ENCODE measurements around the gene SERPINB13.
"Not testable (repeated sequence)": the region's sequence is repeated elsewhere in the genome, so short reads cannot be mapped to it uniquely, and the experiment has no call there.

The SERPINB13 gene

GRCh38 chr18:63590966-63591695 is 4.0 kb downstream of the SERPINB13 start:
- no peak for DNase-seq

- no peak for DNase-seq
Measured at GRCh38 chr18:63591725-63592124, 4.6 kb downstream of the SERPINB13 start.

GRCh38 chr18:63592471-63592870 is 5.3 kb downstream of the SERPINB13 start:
- no peak for DNase-seq

- DNase-seq = no peak
Measured at GRCh38 chr18:63596964-63597363, 9.8 kb downstream of the SERPINB13 start.

- DNase-seq = no peak
Measured at GRCh38 chr18:63603355-63603754, 16.2 kb downstream of the SERPINB13 start.

GRCh38 chr18:63603772-63604171 is 16.6 kb downstream of the SERPINB13 start:
- DNase-seq = no peak

GRCh38 chr18:63604791-63605567 is 17.8 kb downstream of the SERPINB13 start:
- DNase-seq = no peak

- no peak for DNase-seq
Measured at GRCh38 chr18:63606526-63606925, 19.4 kb downstream of the SERPINB13 start.

GRCh38 chr18:63613420-63613819 is 26.3 kb downstream of the SERPINB13 start:
- DNase-seq = no peak

GRCh38 chr18:63617049-63617914 is 30.1 kb downstream of the SERPINB13 start:
- DNase-seq = no peak

- no peak for DNase-seq
Measured at GRCh38 chr18:63617915-63618234, 30.7 kb downstream of the SERPINB13 start.

- DNase-seq = peak in 1 of 14 donors; percentile 0
Measured at GRCh38 chr18:63619661-63620060, 32.5 kb downstream of the SERPINB13 start.

- DNase-seq = no peak
Measured at GRCh38 chr18:63624863-63625262, 37.7 kb downstream of the SERPINB13 start.

GRCh38 chr18:63626431-63626830 is 39.3 kb downstream of the SERPINB13 start:
- no peak for DNase-seq

GRCh38 chr18:63627819-63628218 is 40.7 kb downstream of the SERPINB13 start:
- no peak for DNase-seq

- no peak for DNase-seq
Measured at GRCh38 chr18:63637703-63638102, 50.6 kb downstream of the SERPINB13 start.

GRCh38 chr18:63641157-63641680 is 54.1 kb downstream of the SERPINB13 start:
- DNase-seq = not testable (repeated sequence)

GRCh38 chr18:63642668-63643356 is 55.7 kb downstream of the SERPINB13 start:
- not testable (repeated sequence) for DNase-seq

- DNase-seq = not testable (repeated sequence)
Measured at GRCh38 chr18:63644142-63644541, 57.0 kb downstream of the SERPINB13 start, which contains the start of gene SERPINB4. TSS of gene SERPINB4 (minus strand) at chr18:63644256. CDS start at chr18:63643577, 679 bp downstream.

- not testable (repeated sequence) for DNase-seq
Measured at GRCh38 chr18:63644694-63645093, 57.6 kb downstream of the SERPINB13 start.

- no peak for DNase-seq
Measured at GRCh38 chr18:63646936-63647335, 59.8 kb downstream of the SERPINB13 start.

GRCh38 chr18:63648241-63648640 is 61.1 kb downstream of the SERPINB13 start:
- DNase-seq = no peak

All from C1 segment of cervical spinal cord (tissue), 14 donors.